Measurements from ENCODE around the gene SORCS2. TPM values are rescaled to one million over a fixed set of nuclear protein-coding genes. Genes with fewer than 3 reads are reported as not detected.

Gene SORCS2
- total RNA-seq, 1 experiment from 2014 or later = 0.15 TPM

DNA sequence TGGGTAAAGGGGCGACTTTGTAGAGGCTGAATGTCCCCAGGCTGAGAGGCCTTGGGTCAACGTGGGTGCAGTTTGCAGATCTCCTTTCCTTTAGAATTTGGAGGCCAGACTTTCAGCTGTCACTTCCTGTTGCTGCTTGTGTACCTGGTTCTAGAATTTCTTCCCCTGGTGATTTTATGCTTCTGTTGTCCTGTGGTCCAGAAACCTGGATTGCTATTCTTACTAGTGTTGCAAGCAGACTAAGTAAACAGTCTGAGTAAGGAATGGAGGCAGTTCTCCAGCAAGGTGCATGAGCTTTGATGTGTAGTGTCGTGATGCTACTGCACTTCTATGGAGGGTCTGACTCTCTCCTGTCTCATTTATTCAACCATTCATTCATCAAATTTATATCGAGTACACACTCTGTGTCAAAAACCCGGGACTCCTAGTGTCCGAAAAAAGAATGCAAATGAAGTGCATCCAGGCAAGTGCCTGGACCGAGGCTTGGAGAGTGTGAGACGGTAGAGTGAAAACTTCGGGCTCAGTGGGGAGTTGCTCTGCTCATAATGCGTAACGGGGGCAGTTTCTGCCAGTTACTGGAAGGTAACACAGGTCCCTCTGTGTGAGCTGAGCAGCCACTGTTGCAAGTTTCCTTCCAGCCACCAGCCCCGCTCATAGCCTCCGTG is 83.3 kb downstream of the SORCS2 start:
- BruUV-seq (replicated peaks) = no TSS peak
- Histone ChIP-seq H3K27ac (ENCODE audit: low read length) (no peak overlapping the region), H3K4me1 (ENCODE audit: control insufficient read depth, insufficient read depth, low read length) (no peaks in the 10 kb centered on the region), H3K27me3 (ENCODE audit: control insufficient read depth, insufficient read depth, low read length) (no peaks in the 10 kb centered on the region), H3K36me3 (ENCODE audit: control insufficient read depth, insufficient read depth, low read length) (no peaks in the 10 kb centered on the region), H3K9me3 (ENCODE audit: control insufficient read depth, insufficient read depth, low read depth, low read length) (no peaks in the 10 kb centered on the region), H3K4me3 (ENCODE audit: low read depth in 2 of 2, low read length in 2 of 2) (no peak overlapping the region)
- in situ Hi-C loops (cut with HindIII; ENCODE audit: low pct_unique_long_range_greater_than_20kb, low sequenced_read_pairs) (no loop called here), intact Hi-C loops (cut with micrococcal nuclease; ENCODE audit: unreplicated experiment) (no loop called here)
- DNase-seq (ENCODE audit: low read depth, low spot score) (no peak), ATAC-seq (no peak)
- ChIA-PET POLR2A (no interaction called here), CTCF (no interaction called here)
- TF ChIP-seq POLR2AphosphoS5 (IDR thresholded peaks at IDR 0.05; ENCODE audit: low read depth, low read length) = no peak
- no peak for TF ChIP-seq SIN3A (IDR thresholded peaks at IDR 0.05; ENCODE audit: borderline replicate concordance, insufficient read depth, low read depth, low read length)

DNA sequence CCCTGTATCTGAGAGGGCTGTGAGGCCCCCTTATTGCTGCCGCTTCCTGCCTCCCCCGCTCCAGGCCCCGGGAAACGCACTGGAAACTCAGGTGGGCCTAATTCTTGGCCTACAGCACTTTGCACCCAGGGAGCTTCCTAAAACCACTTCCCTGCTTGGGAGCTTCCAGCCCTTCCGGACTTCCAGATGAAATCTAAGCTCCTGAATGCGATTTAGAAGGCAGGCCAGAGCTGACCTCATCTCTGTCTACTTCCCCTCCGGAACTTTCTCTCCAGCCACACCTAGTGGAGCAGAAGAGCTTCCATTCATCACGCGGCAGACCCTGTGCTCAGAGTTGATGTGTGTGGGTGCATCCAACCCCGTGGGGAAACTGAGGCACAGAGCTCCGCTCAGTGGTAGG is 84.2 kb downstream of the SORCS2 start:
- Histone ChIP-seq H3K4me3 (ENCODE audit: low read depth in 2 of 2, low read length in 2 of 2) (no peak overlapping the region), H3K27me3 (ENCODE audit: control insufficient read depth, insufficient read depth, low read length) (no peaks in the 10 kb centered on the region), H3K9me3 (ENCODE audit: control insufficient read depth, insufficient read depth, low read depth, low read length) (no peaks in the 10 kb centered on the region), H3K27ac (ENCODE audit: low read length) (no peak overlapping the region), H3K4me1 (ENCODE audit: control insufficient read depth, insufficient read depth, low read length) (no peaks in the 10 kb centered on the region), H3K36me3 (ENCODE audit: control insufficient read depth, insufficient read depth, low read length) (no peaks in the 10 kb centered on the region)
- ChIA-PET CTCF (no interaction called here), POLR2A (no interaction called here)
- in situ Hi-C loops (cut with HindIII; ENCODE audit: low pct_unique_long_range_greater_than_20kb, low sequenced_read_pairs) = no loop called here
- no peak for ATAC-seq
- DNase-seq (ENCODE audit: low read depth, low spot score) = no peak
- intact Hi-C loops (cut with micrococcal nuclease; ENCODE audit: unreplicated experiment) = no loop called here
- no peak for TF ChIP-seq TCF7L2 (IDR thresholded peaks at IDR 0.05; ENCODE audit: low read depth, low read length)
- TF ChIP-seq, protein P1, sequence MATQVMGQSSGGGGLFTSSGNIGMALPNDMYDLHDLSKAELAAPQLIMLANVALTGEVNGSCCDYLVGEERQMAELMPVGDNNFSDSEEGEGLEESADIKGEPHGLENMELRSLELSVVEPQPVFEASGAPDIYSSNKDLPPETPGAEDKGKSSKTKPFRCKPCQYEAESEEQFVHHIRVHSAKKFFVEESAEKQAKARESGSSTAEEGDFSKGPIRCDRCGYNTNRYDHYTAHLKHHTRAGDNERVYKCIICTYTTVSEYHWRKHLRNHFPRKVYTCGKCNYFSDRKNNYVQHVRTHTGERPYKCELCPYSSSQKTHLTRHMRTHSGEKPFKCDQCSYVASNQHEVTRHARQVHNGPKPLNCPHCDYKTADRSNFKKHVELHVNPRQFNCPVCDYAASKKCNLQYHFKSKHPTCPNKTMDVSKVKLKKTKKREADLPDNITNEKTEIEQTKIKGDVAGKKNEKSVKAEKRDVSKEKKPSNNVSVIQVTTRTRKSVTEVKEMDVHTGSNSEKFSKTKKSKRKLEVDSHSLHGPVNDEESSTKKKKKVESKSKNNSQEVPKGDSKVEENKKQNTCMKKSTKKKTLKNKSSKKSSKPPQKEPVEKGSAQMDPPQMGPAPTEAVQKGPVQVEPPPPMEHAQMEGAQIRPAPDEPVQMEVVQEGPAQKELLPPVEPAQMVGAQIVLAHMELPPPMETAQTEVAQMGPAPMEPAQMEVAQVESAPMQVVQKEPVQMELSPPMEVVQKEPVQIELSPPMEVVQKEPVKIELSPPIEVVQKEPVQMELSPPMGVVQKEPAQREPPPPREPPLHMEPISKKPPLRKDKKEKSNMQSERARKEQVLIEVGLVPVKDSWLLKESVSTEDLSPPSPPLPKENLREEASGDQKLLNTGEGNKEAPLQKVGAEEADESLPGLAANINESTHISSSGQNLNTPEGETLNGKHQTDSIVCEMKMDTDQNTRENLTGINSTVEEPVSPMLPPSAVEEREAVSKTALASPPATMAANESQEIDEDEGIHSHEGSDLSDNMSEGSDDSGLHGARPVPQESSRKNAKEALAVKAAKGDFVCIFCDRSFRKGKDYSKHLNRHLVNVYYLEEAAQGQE (IDR thresholded peaks at IDR 0.05; ENCODE audit: insufficient read depth in 1 of 2, low read depth in 2 of 2, low read length in 1 of 2) = no peak
- no peak for TF ChIP-seq SIN3A (IDR thresholded peaks at IDR 0.05; ENCODE audit: borderline replicate concordance, insufficient read depth, low read depth, low read length)
- TF ChIP-seq, protein P2, sequence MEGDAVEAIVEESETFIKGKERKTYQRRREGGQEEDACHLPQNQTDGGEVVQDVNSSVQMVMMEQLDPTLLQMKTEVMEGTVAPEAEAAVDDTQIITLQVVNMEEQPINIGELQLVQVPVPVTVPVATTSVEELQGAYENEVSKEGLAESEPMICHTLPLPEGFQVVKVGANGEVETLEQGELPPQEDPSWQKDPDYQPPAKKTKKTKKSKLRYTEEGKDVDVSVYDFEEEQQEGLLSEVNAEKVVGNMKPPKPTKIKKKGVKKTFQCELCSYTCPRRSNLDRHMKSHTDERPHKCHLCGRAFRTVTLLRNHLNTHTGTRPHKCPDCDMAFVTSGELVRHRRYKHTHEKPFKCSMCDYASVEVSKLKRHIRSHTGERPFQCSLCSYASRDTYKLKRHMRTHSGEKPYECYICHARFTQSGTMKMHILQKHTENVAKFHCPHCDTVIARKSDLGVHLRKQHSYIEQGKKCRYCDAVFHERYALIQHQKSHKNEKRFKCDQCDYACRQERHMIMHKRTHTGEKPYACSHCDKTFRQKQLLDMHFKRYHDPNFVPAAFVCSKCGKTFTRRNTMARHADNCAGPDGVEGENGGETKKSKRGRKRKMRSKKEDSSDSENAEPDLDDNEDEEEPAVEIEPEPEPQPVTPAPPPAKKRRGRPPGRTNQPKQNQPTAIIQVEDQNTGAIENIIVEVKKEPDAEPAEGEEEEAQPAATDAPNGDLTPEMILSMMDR (IDR thresholded peaks at IDR 0.05) = no peak
- no peak for TF ChIP-seq POLR2AphosphoS5 (IDR thresholded peaks at IDR 0.05; ENCODE audit: low read depth, low read length)
- BruUV-seq (replicated peaks) = no TSS peak

DNA sequence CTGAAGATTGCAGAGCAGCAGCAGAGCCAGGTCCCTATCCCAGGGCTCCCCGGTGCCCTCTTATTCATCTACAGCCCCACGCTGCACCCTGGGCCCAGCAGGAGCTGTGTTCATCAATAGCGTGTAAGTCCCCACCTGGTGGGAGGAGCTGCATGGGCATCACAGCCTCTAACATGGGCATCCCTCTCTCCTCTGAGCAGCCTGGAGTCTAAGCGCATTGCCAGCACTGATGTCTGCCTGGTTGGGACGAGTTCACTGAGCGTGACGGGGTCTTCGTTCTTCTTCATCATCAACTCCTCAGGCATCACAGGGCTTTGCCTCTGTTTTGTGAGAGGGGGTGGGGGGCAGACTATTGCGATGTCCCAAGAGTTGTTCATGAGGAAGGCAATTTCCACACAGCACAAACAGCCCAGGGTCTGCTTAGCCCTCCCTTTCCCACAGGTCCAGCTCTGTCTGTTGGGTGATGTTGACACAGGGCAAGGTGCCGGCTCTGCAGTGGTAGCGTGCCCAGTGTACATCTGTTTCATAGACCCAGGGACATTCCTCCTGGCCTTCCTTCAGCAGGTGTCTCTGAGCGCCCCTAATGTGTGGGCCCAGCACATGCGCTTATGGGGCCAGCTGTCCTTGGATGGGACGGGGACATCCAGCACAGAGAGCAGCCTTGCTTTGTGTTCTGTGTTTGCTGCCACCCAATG is 85.9 kb downstream of the SORCS2 start:
- H3K36me3 ChIP-seq (ENCODE audit: control insufficient read depth, insufficient read depth, low read length) = no peaks in the 10 kb centered on the region
- DNase-seq (ENCODE audit: low read depth, low spot score) = no peak
- no peak overlapping the region for H3K27ac ChIP-seq (ENCODE audit: low read length)
- no TSS peak for BruUV-seq (replicated peaks)
- intact Hi-C loops (cut with micrococcal nuclease; ENCODE audit: unreplicated experiment) = no loop called here
- ATAC-seq = no peak
- TF ChIP-seq TCF7L2 (IDR thresholded peaks at IDR 0.05; ENCODE audit: low read depth, low read length) (no peak), POLR2AphosphoS5 (IDR thresholded peaks at IDR 0.05; ENCODE audit: low read depth, low read length) (no peak), SIN3A (IDR thresholded peaks at IDR 0.05; ENCODE audit: borderline replicate concordance, insufficient read depth, low read depth, low read length) (no peak)
- TF ChIP-seq, protein P2 (IDR thresholded peaks at IDR 0.05) = no peak
- TF ChIP-seq, protein P1 (IDR thresholded peaks at IDR 0.05; ENCODE audit: insufficient read depth in 1 of 2, low read depth in 2 of 2, low read length in 1 of 2) = no peak
- ChIA-PET POLR2A (no interaction called here), CTCF (no interaction called here)
- H3K27me3 ChIP-seq (ENCODE audit: control insufficient read depth, insufficient read depth, low read length) = no peaks in the 10 kb centered on the region
- H3K4me1 ChIP-seq (ENCODE audit: control insufficient read depth, insufficient read depth, low read length) = no peaks in the 10 kb centered on the region
- no peak overlapping the region for H3K4me3 ChIP-seq (ENCODE audit: low read depth in 2 of 2, low read length in 2 of 2)
- no peaks in the 10 kb centered on the region for H3K9me3 ChIP-seq (ENCODE audit: control insufficient read depth, insufficient read depth, low read depth, low read length)
- in situ Hi-C loops (cut with HindIII; ENCODE audit: low pct_unique_long_range_greater_than_20kb, low sequenced_read_pairs) = no loop called here

Measured in Panc1 (cell line).